ENCODE measurements around the gene SLC16A9.
A peak's percentile ranks its signal among the peaks of the same experiment; 100 is the strongest.
"Not testable (repeated sequence)": the region's sequence is repeated elsewhere in the genome, so short reads cannot be mapped to it uniquely, and the experiment has no call there.

The SLC16A9 gene

DNA sequence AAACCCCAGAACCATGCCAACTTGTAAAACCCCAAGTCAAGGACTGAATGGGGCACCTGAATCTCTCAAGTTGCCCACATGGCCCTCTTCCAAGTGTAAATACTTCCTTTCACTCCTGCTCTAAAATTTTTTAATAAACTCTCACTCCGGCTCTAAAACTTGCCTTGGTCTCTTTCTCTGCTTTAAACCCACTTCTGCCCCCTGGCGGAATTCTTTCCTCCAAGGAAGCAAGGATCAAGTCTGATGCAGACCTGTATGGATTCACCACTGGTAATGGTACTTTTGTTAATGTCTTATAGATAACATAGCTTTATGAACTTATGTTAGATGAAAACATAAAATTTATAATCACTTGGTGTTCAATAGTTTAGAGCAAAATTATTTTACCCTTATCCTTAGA is 33.8 kb downstream of the SLC16A9 start:
- DNase-seq (ENCODE audit: low spot score) = no peak

DNA sequence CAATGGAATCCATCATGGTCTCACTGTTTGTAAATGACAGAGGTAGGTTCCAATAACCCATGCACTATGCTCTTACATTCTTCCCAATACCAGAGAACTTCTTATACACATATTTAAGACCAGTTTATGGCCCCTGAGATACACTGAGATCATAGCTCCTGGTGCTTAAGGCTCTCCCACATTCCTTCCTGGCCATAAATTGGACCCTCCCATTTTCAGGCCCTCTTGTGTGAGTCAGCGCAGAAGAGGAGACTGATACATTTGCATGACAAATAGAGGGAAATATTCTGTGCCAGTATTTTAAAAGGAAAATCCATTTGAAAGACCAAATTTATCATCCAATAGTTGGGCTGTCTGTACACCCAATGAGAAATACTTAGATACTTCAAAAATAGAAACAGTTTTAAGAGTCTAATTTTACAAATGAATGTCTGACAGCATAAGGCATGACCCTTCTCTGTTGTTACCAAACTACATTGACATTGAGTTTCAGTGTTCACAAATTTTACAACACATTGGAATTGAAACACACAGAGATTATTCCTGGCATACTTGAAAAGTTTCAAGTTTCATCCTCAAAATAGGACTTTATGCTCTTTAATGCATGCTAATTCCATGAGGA is 35.3 kb downstream of the SLC16A9 start:
- DNase-seq (ENCODE audit: low spot score) = no peak

DNA sequence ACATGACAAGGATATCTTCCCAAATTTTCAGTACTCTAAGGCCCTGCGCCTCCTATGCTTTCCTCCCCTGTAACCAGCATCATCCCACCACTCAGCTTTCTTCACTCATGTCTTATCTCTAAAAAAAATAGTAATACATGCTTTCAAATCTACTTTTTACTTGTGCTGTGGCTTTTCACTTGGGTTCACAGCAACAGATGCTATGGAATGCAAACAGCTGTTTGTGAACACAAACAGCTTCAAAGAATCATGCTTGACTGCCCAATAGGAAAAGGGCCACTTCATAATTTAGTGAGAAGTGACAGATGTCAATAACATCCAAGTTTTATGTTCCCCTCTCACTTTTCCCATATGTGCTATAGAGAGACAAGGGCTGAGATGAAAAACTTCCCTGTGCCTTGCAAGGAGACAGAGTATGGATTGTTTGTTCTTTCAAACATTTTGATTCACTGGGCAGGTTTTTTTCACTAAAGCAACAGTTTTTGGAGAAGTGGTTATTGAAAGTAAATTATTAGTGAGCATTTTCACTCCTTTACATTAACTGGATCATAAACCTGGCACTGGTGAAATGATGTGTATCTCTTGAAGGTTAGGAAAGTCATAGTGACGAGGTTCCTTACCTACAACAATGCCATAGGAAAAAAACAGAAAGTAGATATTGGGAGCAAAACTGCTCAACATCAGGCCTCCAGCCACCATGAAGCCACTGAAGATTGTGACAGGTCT is 37.3 kb downstream of the SLC16A9 start:
- no peak for DNase-seq (ENCODE audit: low spot score)

DNA sequence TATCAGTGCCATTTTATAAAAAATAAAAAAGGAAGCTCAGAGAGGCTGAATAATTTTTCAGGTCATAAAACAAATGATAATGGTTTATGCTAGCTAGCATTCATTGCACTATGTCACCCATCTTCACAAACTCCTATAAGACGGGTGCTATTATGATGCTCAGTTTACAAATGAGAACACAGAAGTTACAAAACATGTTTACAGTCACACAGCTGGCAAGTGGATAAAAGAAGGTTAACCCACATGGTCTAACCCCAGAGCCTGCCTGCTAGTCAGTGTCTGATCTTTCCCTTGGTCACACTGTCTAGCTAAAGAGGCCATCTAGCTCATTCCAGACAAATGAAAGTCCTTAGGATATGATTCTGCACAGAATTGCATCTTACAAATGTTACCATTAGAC is 39.4 kb downstream of the SLC16A9 start:
- DNase-seq (ENCODE audit: low spot score) = no peak

DNA sequence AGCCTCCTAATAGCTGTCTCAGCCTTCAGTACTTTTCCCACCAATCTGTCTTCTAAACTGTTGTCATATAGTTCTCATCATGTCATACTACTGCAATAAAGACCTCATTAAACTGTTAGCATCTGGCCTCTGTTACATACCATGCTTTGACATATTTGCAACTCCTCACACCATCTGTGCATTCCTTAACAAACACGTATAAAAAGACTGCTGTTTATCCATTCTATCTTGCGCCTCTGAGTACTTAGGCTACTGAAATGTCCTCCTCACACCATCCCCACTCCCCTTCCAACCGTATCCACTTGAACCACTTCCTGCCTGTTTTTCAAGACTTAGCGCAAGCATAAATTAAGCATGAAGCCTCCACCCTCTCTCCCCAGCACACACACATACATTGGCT is 41.6 kb downstream of the SLC16A9 start:
- no peak for DNase-seq (ENCODE audit: low spot score)

DNA sequence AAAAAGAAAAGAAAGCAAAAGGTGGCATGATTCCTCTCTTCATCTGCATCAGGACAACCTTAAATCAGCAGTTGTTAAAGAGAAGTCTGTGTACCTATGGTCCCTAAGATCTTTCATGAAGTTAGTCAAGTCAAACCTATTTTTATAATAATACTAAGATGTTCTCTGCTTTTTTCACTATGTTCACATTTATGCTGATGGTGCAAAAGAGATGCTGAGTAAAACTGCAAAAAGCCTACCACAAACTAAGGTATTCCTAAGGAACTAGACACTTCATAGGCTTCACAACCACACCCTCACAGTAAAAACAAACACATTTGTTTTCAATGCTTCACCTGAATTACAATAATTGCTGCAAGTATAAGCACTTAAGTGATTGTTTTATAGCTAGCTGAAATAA is 43.3 kb downstream of the SLC16A9 start:
- no peak for DNase-seq (ENCODE audit: low spot score)

DNA sequence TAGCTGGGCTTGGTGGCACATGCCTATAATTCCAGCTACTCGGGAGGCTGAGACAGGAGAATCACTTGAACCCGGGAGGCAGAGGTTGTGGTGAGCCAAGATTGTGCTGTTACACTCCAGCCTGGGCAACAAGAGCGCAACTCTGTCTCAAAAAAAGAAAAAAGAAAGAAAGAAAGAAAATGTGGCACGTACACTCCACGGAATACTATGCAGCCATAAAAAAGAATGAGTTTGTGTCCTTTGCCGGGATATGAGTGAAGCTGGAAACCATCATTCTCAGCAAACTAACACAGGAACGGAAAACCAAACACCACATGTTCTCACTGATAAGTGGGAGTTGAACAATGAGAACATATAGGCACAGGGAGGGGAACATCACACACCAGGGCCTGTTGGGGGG is 46.4 kb downstream of the SLC16A9 start:
- DNase-seq (ENCODE audit: low spot score) = not testable (repeated sequence)

DNA sequence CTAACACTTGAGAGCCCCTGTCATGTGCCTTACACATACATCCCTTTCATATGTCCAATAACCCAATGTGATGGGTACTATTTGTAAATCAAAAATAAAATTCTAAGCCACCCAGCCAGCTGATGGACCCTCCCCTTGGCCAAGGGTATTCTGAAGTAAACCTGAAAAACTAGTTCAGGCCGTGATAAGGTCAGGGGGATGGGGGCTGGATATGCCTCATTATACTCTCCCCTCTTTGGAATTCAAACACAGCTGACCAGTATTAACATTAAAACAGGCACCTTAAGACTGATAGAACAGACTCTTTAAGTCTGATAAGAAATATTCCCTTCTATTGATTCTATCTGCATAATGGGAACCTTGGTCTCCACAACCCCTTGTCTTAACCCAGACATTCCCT is 51.9 kb downstream of the SLC16A9 start:
- no peak for DNase-seq (ENCODE audit: low spot score)

DNA sequence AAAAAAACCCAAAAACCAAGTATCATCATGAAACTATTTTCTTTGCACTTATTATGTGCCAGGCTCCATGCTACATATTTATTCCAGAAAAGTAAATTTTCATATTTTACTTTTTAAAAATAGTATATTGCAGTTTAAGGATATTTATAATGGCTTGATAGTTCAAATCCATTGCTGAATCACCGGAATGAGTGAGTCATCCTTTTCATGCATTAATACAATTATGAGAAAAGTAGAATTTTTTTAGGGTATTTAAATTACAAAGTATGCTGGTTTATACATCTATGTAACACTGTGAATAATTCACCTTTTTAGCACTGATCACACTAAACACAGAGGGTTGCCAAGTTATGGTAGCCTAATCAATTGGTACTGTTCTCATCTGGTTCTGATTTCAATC is 54.3 kb downstream of the SLC16A9 start:
- no peak for DNase-seq (ENCODE audit: low spot score)

DNA sequence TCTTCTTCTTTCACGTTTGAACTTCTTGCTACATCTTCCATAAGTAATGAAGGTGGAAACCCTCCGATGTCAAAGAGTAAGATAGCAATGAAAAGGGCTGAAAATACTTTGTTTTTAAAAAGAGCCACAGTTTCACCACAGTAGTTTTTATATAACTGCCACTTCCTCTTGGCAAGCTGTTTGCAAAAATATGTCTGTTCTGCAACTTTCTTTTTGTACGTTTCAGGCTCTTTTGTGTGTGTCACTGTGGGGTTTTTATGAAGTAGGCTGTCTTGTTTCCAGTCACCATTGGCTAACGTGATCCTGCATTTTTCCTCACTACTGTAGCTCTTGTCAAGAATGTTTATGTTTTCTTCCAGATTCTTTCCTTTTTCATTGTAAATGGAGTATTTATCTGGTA is 55.6 kb downstream of the SLC16A9 start:
- no peak for DNase-seq (ENCODE audit: low spot score)

DNA sequence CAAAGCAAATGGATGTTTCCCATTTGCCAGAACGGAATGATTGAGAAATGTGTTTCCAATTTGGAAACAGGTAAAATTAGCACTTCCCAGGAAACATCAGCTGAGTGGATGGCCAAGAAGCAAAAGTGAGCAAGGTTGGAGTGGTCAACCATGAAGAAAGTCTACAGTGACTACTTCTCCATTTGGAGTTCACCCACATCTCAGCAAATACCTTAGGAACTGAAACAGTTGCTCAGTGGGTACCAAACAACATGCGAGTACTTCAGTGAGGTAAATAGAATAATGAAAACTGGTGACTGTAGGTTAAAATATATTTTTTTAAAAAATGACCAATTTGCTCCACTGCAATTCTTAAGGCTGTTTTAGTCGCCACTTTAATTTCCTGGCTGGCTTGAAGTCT is 57.7 kb downstream of the SLC16A9 start:
- DNase-seq (ENCODE audit: low spot score) = no peak

DNA sequence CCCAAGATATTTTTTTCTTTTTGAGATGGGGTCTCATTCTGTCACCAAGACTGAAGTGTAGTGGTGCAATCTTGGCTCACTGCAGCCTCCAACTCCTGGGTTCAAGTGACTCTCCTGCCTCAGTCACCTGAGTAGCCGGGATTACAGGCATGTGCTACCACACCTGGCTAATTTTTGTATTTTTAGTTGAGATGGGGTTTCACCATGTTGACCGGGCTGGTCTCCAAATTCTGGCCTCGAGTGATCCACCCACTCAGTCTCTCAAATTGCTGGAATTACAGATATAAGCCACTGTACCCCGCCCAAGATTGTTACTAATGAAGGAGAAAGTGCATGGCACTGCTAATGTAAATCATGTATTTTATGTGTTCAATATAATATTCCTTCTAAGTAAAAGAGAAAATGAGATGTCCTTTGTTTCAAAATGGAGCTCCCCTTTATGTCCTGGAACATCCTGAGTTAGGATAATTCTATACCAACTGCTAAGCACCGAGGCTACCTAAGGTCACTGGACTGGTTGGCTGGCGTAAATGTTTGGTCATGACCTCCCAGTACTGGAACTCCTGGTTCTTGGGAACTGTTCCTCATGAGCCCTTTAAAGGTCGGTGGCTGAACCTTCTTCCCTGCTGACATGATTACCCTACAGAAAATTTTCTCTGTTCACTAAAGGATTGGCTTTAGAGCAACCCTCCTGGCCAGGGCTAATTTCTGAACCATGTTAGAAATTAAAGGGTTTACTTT is 59.9 kb downstream of the SLC16A9 start:
- DNase-seq (ENCODE audit: low spot score) = no peak

DNA sequence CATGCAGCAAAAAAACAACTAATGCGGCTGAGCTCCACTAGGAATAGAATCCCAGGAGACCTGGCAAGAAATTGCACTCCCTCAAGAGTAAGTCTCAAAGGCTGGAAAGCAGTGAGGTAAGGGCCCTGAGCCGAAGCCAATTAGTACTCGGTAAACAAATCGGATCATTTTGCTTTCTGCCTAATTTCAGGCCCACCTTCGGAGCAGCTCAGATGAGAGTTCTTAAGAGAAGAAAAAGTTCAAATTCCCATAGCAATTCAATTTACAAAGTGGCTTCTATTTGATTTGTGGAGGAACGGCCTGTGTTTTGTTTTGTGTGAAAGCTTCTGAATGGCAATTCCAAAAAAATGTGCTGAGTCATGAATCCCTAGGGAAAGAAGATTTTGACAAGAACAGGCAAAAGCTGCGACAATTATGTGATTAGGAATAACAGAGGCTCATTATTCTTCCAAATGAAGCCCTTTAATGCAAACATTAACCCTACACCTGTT is 60.9 kb downstream of the SLC16A9 start:
- peak; percentile 59 for DNase-seq (ENCODE audit: low spot score)

DNA sequence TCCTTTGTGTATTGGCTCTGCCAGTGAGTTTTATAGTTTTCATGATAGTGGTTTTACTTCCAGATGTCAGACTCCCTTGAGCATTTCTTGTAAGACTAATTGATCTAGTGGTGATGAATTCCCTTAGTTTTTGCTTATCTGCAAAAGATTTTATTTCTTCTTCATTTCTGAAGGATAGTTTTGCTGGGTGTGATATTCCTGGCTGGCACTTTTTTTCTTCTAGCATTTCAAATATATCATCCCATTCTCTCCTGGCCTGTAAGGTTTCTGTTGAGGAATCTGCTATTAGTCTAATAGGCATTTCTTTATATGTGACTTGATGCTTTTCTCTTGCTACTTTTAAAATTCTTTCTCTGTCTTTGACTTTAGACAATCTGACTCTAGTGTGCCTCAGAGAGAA is 64.8 kb downstream of the SLC16A9 start:
- no peak for DNase-seq (ENCODE audit: low spot score)

DNA sequence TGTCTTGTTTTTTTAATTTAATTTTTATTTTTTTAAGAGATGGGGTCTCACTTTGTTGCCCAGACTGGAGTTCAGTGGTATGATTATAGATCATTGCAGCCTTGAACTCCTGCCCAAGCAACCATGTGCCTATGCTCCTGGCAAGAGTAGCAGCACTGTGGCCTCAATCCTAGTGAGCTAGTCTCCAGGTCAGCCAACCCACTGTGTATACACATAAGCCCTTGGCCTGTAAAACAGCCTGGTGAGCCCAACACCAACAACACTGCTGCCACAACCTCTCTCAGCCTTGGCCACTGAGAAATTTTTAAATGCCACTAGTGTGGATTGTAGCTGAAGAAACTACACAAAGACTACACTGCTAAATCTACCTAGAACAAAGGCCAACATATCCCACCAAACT is 68.0 kb downstream of the SLC16A9 start:
- not testable (repeated sequence) for DNase-seq (ENCODE audit: low spot score)

DNA sequence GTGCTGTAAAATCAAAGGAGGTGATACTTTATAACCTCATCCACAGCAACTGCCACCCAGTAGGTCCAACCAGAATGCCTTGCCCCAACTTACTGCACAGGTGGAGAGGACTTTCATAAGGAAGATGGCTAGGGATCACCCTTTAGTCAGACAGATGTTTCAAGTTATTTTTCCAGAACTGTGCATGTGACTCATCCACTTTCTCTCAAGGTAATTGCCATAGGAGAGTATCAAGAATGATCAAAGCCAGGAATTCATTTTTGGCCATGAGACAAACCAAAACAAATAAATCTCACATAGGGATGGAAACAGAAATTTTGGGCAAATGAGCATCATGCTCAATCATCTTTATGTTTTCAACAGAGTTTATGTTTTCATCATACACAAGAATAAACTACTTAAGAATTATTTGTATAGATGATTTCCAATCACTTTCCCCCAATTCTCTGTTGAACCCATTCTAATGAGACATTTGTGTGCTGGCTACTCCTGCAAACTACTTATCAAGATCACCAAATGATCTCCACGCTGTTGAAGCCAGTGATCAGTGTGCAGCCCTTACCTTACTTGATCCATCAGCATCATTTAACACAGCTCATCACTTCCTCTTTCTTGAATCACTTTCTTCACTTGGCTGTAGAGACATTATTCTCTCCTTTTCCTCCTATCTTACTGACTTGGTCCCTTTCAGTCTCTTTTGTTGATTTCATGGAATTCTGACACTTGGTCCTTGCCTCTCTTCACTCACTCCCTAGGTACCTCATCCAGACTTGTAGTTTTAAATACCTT is 74.0 kb downstream of the SLC16A9 start:
- no peak for DNase-seq (ENCODE audit: low spot score)

DNA sequence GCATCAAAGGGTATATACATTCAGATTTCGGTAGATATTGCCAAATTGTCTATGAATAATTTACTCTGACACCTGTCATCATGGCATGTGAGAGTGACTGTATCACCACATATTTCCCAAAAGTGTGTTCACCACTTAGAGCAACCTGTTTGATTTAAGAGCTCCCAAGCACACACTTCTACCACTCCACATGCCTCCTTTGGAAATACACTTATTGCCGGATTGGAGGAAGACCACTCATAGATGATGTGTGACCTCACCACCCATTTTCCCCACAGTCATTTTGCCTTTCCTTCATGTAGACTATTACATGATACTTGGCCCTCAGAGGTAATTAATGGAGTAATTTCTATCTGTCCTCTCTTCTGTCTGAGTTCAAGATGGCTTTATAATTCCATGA is 75.5 kb downstream of the SLC16A9 start:
- no peak for DNase-seq (ENCODE audit: low spot score)

DNA sequence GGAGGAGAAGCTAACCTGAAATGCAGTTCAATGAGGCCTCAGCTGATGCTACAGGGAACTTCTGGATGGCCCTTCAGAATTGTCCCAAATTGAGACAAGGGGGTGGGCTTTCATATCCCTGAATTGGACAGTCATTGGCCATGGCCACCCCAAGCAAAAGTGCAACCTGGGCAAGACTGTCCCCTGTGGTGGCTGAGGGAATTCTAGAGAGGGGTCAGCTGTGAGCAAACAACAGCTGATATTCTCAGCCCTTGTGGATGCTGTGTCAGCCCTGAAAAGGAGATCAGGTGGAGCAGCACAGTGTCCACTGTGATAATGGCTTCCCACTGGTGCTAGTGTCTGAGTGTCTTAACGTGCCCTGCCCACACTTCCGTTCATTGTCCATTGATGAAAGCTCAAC is 76.6 kb downstream of the SLC16A9 start:
- no peak for DNase-seq (ENCODE audit: low spot score)

DNA sequence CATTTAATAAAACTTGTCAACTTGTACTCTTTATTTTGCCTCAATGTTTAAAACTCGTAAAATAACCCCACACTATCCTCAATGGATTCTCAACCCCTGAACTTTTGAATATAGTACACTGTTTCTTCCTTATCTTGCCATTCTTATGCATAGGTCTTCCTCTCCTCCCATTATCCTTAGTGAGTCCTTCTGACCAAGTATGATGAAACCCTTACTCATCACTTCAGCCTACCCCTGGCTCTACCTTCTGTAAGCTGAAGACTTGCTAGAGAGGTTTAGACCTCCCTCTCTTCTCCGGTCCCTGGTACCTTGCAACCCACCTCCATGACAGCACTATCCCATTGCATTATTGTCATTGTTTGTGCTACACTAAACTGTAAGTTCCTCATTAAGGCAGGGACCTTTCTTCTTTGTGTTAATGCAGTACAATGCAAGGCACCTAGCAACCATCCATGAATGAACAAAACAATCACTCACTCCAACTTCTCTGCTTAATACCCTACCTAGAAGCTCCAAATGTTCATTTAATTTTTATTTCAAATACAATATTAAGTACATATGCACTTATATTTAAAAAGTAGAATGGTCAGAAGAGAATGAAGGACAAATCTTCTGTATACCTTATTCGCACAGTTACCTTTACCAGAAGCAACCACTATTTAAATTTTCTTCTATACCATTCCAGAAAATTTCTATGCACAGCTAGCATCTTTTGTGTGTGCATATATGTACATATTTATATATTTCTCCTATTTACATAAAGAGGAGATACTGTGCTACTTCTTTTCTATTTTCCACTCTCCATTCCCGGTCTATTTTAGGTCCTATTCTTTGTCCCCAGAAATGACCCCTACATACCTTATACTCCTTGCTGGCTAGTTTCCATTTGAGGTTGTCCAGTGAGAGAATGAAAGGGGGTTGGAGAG is 77.5 kb downstream of the SLC16A9 start:
- DNase-seq (ENCODE audit: low spot score) = no peak

DNA sequence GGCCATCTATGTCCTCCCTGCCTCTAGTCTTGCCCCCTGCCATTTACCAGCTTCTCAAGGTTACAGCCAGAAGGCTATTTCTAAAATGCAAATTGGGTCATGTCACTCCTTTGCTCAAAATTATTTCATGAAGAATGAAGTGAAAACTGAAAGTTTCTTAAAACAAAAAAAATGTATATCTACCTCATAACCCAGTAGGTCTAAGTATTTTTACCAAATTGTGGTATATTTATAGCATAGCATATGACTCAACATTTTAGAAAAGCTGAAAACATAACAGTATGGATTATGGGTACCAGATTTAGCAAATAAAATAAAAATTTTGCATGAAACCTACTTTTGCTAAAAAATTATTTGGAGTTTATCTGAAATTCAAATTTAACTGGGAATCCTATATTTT is 78.4 kb downstream of the SLC16A9 start:
- DNase-seq (ENCODE audit: low spot score) = no peak

DNA sequence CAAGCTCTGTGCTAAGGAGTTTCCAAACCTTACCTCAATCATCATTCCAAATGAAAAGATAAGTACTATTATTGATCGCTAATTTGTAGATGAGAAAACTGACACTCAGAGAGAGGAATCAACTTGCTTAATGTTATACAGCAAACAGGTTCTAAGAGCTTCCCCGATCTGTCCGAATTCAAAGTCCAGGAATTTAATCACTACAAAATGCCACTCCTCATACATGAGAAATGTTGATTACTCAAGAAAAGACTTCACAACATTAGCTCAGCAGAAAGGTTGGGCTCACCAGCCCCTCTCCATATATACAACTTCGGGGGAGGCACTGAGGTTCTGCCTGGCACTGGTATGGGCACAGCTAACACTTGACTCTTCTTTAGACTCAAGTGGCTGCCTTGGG is 80.7 kb downstream of the SLC16A9 start:
- DNase-seq (ENCODE audit: low spot score) = no peak

Measured in SK-N-DZ (cell line).